Measurements from ENCODE around the gene INTS11. TPM values are rescaled to one million over a fixed set of nuclear protein-coding genes. Genes with fewer than 3 reads are reported as not detected.
A peak's percentile ranks its signal among the peaks of the same experiment; 100 is the strongest.

The INTS11 gene
- total RNA-seq, 1 experiment from 2014 or later = 117 TPM

DNA sequence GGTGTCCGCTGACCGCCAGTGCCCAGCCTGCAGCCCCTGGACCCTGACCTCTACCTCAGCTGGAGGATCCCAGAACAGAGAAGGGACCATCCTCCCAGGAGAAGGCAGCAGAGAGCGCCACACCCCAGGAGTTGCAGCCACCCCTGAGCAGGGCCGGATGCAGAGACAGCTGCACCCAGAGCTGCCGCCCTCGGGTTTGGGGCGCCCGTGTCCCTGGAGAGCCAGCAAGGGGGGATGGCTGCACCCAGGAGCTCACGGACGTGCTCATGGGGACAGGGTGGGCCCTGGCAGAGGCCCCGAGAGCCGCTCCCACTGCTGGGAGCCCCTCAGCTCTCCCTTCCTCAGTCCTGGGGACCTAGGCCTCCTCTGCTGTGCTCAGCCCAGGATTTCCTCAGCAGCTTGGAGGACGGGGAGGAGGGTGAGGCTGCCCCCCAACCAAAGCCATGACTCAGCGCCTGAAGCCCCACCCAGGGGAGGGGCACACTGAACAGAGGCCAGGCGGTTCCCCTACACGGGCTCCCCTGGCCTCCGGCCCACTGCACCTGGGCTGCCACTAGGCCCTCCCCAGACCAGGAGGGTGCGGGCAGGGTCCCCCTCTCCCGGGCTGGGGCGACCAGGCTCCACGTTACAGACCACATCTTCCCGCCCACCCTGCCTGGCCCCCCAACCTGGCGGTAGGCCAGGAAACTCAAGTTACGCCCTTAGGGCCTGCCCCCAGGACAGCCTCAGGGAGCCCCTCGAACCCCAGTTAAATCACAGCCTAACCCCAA, 19.0 kb downstream of the INTS11 start:
- no peak overlapping the region for H3K27ac Mint-ChIP-seq (ENCODE audit: unreplicated experiment)
- CTCF ChIA-PET = interaction anchor here (0.8 kb wide), 1 partner anchor 200 kb away, joined by 4 read pairs; no protein-coding TSS in a partner anchor
- BruUV-seq (replicated peaks) = no TSS peak
- H3K27me3 Mint-ChIP-seq (ENCODE audit: unreplicated experiment) = no peaks in the 10 kb centered on the region
- TF ChIP-seq, protein P1, sequence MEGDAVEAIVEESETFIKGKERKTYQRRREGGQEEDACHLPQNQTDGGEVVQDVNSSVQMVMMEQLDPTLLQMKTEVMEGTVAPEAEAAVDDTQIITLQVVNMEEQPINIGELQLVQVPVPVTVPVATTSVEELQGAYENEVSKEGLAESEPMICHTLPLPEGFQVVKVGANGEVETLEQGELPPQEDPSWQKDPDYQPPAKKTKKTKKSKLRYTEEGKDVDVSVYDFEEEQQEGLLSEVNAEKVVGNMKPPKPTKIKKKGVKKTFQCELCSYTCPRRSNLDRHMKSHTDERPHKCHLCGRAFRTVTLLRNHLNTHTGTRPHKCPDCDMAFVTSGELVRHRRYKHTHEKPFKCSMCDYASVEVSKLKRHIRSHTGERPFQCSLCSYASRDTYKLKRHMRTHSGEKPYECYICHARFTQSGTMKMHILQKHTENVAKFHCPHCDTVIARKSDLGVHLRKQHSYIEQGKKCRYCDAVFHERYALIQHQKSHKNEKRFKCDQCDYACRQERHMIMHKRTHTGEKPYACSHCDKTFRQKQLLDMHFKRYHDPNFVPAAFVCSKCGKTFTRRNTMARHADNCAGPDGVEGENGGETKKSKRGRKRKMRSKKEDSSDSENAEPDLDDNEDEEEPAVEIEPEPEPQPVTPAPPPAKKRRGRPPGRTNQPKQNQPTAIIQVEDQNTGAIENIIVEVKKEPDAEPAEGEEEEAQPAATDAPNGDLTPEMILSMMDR (IDR thresholded peaks at IDR 0.05; ENCODE audit: unreplicated experiment) = no peak
- H3K4me1 Mint-ChIP-seq (ENCODE audit: low read depth, unreplicated experiment) = no peaks in the 10 kb centered on the region
- H3K9me3 Mint-ChIP-seq (ENCODE audit: low read depth, unreplicated experiment) = no peaks in the 10 kb centered on the region
- DNase-seq = peak; percentile 66
- H3K4me3 Mint-ChIP-seq (ENCODE audit: low read depth, unreplicated experiment) = peak overlapping the region; percentile 73
- intact Hi-C loops (cut with micrococcal nuclease; ENCODE audit: unreplicated experiment) = no loop called here
- H3K36me3 Mint-ChIP-seq (ENCODE audit: insufficient read depth, unreplicated experiment) = peaks cover 49% of the 10 kb centered on the region

DNA sequence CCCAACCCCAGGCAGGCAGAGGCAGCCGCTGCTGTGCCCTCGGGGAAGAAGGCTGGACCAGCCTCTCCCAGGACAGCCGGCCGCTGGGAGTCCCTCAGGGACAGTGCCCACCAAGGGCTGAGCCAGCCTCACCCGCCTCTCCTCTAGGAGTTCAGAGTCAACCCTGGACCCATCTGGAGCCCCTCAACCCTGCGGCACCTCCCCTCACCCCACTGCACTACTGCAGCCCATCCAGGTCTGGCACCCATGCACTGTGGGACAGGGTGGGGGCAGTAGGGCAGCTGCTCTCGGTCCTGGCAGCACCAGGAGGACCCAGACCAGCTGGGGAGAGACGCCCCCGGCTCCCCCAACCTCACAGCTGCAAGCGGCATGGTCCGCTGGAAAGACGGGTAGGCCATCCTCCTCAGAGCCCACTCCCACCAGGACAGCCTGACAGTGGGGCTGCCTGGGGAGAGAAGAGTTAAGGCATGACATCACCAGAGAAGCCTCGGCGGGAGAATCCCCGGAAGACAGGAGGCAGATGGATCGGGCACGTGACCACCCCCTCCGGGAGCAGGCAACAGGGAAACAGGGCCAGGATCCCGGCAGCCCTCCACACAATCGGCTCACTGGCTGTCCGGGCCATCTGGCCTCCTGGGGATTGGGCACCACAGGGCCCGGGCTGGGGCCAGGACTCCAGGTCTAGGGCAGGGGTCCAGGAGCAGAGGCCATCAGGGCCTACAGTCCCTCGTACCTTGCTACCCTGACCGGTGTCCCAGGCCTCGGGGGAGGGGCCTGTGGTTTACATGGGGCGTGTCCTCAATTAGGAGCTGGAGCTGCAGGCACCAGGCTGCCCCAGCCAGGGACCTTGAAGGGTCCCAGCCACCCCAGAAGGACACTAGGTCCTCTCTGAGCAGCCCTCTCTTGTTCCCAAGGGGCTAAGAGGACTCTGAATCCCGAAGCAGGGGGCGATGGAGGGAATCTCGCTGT, 19.8 kb downstream of the INTS11 start:
- H3K4me1 Mint-ChIP-seq (ENCODE audit: low read depth, unreplicated experiment) = no peaks in the 10 kb centered on the region
- H3K9me3 Mint-ChIP-seq (ENCODE audit: low read depth, unreplicated experiment) = no peaks in the 10 kb centered on the region
- no peak for DNase-seq
- TF ChIP-seq, protein P1 (IDR thresholded peaks at IDR 0.05; ENCODE audit: unreplicated experiment) = no peak
- peaks cover 40% of the 10 kb centered on the region for H3K36me3 Mint-ChIP-seq (ENCODE audit: insufficient read depth, unreplicated experiment)
- no peak overlapping the region for H3K27ac Mint-ChIP-seq (ENCODE audit: unreplicated experiment)
- BruUV-seq (replicated peaks) = no TSS peak
- H3K4me3 Mint-ChIP-seq (ENCODE audit: low read depth, unreplicated experiment) = no peak overlapping the region
- H3K27me3 Mint-ChIP-seq (ENCODE audit: unreplicated experiment) = no peaks in the 10 kb centered on the region
- CTCF ChIA-PET = interaction anchor here (0.8 kb wide), 1 partner anchor 201 kb away, joined by 4 read pairs; no protein-coding TSS in a partner anchor
- intact Hi-C loops (cut with micrococcal nuclease; ENCODE audit: unreplicated experiment) = no loop called here

DNA sequence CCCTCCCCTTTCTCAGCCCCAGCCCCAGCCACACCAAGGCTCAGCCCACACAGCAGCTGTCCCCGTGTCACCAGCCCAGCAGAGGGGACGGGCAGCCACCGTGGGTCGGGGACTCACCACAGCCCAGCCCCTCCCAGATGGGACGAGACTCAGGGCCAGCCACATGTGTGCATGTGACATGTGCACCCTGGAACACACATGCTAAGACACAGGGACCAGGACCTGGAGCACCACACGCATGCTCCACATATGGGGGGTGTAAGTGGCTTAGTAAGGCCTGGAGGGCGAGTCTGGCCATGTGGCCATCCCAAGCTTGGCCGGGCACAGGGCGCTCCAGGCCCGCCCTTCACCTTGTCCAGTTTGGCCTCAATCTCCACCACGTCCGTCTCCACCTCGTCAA, 20.7 kb downstream of the INTS11 start:
- H3K36me3 Mint-ChIP-seq (ENCODE audit: insufficient read depth, unreplicated experiment) = peaks cover 38% of the 10 kb centered on the region
- TF ChIP-seq, protein P1 (IDR thresholded peaks at IDR 0.05; ENCODE audit: unreplicated experiment) = no peak
- H3K4me1 Mint-ChIP-seq (ENCODE audit: low read depth, unreplicated experiment) = no peaks in the 10 kb centered on the region
- intact Hi-C loops (cut with micrococcal nuclease; ENCODE audit: unreplicated experiment) = no loop called here
- no peak overlapping the region for H3K4me3 Mint-ChIP-seq (ENCODE audit: low read depth, unreplicated experiment)
- no peaks in the 10 kb centered on the region for H3K27me3 Mint-ChIP-seq (ENCODE audit: unreplicated experiment)
- H3K27ac Mint-ChIP-seq (ENCODE audit: unreplicated experiment) = no peak overlapping the region
- no peaks in the 10 kb centered on the region for H3K9me3 Mint-ChIP-seq (ENCODE audit: low read depth, unreplicated experiment)
- CTCF ChIA-PET = no interaction called here
- DNase-seq = no peak
- BruUV-seq (replicated peaks) = no TSS peak

DNA sequence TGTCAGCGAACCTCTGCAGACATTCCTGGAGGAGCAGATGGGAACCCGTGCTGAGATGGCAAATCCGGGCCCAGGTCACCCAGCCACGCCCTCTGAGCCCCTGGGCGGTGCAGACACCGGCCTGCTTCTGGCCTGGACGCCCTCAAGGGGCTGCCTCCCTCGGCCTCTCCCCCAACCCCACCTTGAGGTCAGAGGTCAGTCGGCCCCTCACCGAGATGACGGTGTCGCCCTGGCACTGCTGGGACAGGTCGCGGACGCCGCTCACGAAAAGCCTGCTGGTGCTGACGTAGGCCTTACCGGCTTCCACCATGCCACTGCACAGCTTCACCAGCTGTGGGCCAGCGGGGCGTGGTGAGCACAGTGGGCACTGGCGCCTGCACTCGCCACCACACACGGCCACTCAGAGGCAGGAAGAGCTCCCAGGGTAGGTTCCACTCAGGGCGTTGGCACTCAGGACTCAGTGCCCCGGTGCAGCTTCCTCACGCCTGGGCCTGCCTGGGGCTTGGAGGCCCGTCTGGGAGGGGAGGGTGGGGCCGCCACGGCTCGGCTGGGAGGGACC, 21.4 kb downstream of the INTS11 start:
- intact Hi-C loops (cut with micrococcal nuclease; ENCODE audit: unreplicated experiment) = no loop called here
- BruUV-seq (replicated peaks) = no TSS peak
- no peak overlapping the region for H3K27ac Mint-ChIP-seq (ENCODE audit: unreplicated experiment)
- no peak for DNase-seq
- CTCF ChIA-PET = no interaction called here
- H3K4me3 Mint-ChIP-seq (ENCODE audit: low read depth, unreplicated experiment) = no peak overlapping the region
- TF ChIP-seq, protein P1 (IDR thresholded peaks at IDR 0.05; ENCODE audit: unreplicated experiment) = no peak
- peaks cover 31% of the 10 kb centered on the region for H3K36me3 Mint-ChIP-seq (ENCODE audit: insufficient read depth, unreplicated experiment)
- no peaks in the 10 kb centered on the region for H3K9me3 Mint-ChIP-seq (ENCODE audit: low read depth, unreplicated experiment)
- H3K27me3 Mint-ChIP-seq (ENCODE audit: unreplicated experiment) = no peaks in the 10 kb centered on the region
- no peaks in the 10 kb centered on the region for H3K4me1 Mint-ChIP-seq (ENCODE audit: low read depth, unreplicated experiment)
